Ectodermal cell (in vitro differentiated cells): ENCODE measurements around the gene CAV1.

Experiments used
- H3K27ac ChIP-seq: 2 replicates; pipeline ENCODE4 v1.7.0; 2013; ENCODE audit warnings: mild to moderate bottlenecking, low read depth, low read length; ENCODE audit not compliant: insufficient read depth, poor library complexity, severe bottlenecking
- H3K27me3 ChIP-seq: 2 replicates; pipeline ENCODE4 v1.7.0; 2013; ENCODE audit warnings: mild to moderate bottlenecking, low read length; ENCODE audit not compliant: insufficient read depth, control insufficient read depth, poor library complexity, severe bottlenecking
- H3K36me3 ChIP-seq: one replicate; pipeline ENCODE4 v1.7.0; 2013; ENCODE audit warnings: low read length; ENCODE audit not compliant: control insufficient read depth, insufficient read depth
- H3K4me1 ChIP-seq: one replicate; pipeline ENCODE4 v1.7.0; 2013; ENCODE audit warnings: low read length; ENCODE audit not compliant: control insufficient read depth, insufficient read depth
- H3K4me3 ChIP-seq: 2 replicates; pipeline ENCODE4 v1.7.0; 2013; ENCODE audit warnings: low read depth, low read length, control low read depth; ENCODE audit not compliant: insufficient read depth
- H3K9me3 ChIP-seq: 2 replicates; pipeline ENCODE4 v1.7.0; 2013; ENCODE audit warnings: mild to moderate bottlenecking, low read length, moderate library complexity; ENCODE audit not compliant: control insufficient read depth
- WGBS, 2 experiments: methylation state at CpG; one replicate each; pipeline ENCODE4 v1.1.7; 2013; ENCODE audit warnings: missing lambda C conversion rate in 2 of 2; 5-methylcytosine and 5-hydroxymethylcytosine counted together

Gene CAV1

GRCh38 chr7:116577320-116577871, 52.6 kb downstream of the CAV1 start:
- WGBS, 2 experiments: 72 to 77% methylated on average over 5 to 6 of the region's 6 CpGs
- Histone ChIP-seq H3K36me3 (no peaks in the 10 kb centered on the region), H3K27ac (no peak overlapping the region), H3K4me3 (no peak overlapping the region), H3K27me3 (no peaks in the 10 kb centered on the region), H3K9me3 (no peaks in the 10 kb centered on the region), H3K4me1 (no peaks in the 10 kb centered on the region)

GRCh38 chr7:116578526-116578925, 53.7 kb downstream of the CAV1 start:
- Histone ChIP-seq H3K36me3 (no peaks in the 10 kb centered on the region), H3K27ac (no peak overlapping the region), H3K9me3 (no peaks in the 10 kb centered on the region), H3K4me3 (no peak overlapping the region), H3K27me3 (no peaks in the 10 kb centered on the region), H3K4me1 (no peaks in the 10 kb centered on the region)
- WGBS, 2 experiments: 92 to 95% methylated on average over 3 of the region's 3 CpGs

- H3K4me3 ChIP-seq: no peak overlapping the region
These were observed 54.5 kb downstream of the CAV1 start for GRCh38 chr7:116579322-116579721.

GRCh38 chr7:116579835-116580234, 55.0 kb downstream of the CAV1 start:
- 98% methylated on average over 2 of the region's 2 CpGs for WGBS, 2 experiments
- Histone ChIP-seq H3K4me1 (no peaks in the 10 kb centered on the region), H3K9me3 (no peaks in the 10 kb centered on the region), H3K27ac (no peak overlapping the region), H3K27me3 (no peaks in the 10 kb centered on the region), H3K4me3 (no peak overlapping the region), H3K36me3 (no peaks in the 10 kb centered on the region)

More at GRCh38 chr7:116579322-116579721, 54.5 kb downstream of the CAV1 start:
- Histone ChIP-seq H3K9me3 (no peaks in the 10 kb centered on the region), H3K36me3 (no peaks in the 10 kb centered on the region), H3K4me1 (no peaks in the 10 kb centered on the region), H3K27ac (no peak overlapping the region), H3K27me3 (no peaks in the 10 kb centered on the region)
- 89% methylated on average over 1 of the region's 1 CpG; no CpG with 5 or more reads in 1 of the 2 experiments for WGBS, 2 experiments

GRCh38 chr7:116582164-116582732, 57.4 kb downstream of the CAV1 start:
- no peaks in the 10 kb centered on the region for H3K27me3 ChIP-seq
- WGBS, 2 experiments: 89 to 97% methylated on average over 3 to 4 of the region's 4 CpGs
- H3K27ac ChIP-seq: no peak overlapping the region
- no peak overlapping the region for H3K4me3 ChIP-seq
- H3K9me3 ChIP-seq: no peaks in the 10 kb centered on the region
- H3K36me3 ChIP-seq: no peaks in the 10 kb centered on the region
- no peaks in the 10 kb centered on the region for H3K4me1 ChIP-seq

DNA sequence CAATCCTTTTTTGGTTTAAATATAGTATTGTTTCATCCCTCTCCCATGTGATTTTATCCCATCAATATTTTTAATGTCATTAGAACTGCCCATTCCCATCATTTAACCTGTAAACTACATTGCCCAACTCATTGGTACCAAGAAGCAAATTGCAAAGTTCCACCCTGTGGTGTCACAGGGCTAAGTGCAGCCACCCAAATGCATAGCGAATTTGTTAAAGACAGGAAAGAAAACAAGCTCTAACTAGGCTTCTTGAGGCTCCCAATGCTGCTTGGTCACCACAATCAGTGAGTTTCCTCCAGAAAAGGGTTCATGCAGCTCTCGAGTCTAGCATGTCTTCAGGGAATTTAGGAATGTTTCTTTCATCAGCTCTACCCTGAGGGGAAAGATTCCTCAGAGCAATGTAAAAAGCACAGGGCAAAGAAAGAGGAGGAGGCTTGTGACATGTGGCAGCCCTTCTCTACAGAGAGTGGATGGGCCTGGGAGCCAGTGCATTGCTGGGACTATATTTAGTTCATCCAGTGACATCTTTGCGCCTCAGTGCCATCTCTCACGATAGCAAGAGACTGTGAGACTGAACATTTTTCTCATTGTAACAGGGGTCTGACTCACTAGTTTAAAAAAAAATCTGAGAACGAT, 58.1 kb downstream of the CAV1 start:
- no peaks in the 10 kb centered on the region for H3K36me3 ChIP-seq
- no peak overlapping the region for H3K27ac ChIP-seq
- no peaks in the 10 kb centered on the region for H3K27me3 ChIP-seq
- no peaks in the 10 kb centered on the region for H3K9me3 ChIP-seq
- no peaks in the 10 kb centered on the region for H3K4me1 ChIP-seq
- H3K4me3 ChIP-seq: no peak overlapping the region
- WGBS, 2 experiments: 83 to 86% methylated on average over 5 of the region's 5 CpGs

DNA sequence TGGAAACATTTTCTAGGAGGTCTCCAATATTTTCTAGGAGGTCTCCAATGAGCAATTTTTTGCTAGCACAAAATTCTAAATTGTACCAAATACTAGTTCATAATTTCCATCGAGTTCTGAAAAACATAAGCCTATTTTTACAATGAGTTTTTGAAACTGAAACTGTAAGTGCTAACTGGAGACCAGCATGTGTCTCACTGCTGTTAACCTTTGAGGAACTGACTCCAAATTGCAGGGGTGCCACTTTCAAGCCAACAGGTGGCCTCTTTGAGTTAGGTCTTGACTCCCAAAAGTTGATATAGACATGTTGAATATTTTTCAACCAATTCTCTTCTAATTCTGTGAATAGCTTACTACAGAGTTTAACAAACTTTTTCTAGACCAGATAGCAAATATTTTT, 58.8 kb downstream of the CAV1 start:
- 89 to 93% methylated on average over 1 of the region's 1 CpG for WGBS, 2 experiments
- Histone ChIP-seq H3K36me3 (no peaks in the 10 kb centered on the region), H3K4me3 (no peak overlapping the region), H3K9me3 (no peaks in the 10 kb centered on the region), H3K4me1 (no peaks in the 10 kb centered on the region), H3K27ac (no peak overlapping the region), H3K27me3 (no peaks in the 10 kb centered on the region)

DNA sequence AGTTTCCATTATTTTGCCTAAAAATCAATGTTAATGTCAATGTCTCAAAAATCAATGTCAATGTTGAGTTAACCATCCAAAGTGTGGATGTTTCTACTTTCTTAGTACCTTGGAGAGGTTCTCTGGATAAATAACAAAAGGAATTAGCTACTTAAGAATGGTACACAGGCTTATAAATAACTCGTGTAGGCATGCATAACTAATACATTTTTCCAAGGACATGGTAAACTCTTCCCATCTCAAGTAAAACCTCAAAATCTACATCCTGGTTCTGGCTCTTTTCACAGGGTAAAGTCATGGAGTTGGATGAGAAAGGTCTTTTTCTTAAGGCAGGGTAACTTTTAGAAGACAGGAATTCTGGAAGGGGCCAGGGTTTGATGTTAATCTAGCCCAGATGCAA, 59.9 kb downstream of the CAV1 start:
- Histone ChIP-seq H3K27me3 (no peaks in the 10 kb centered on the region), H3K36me3 (no peaks in the 10 kb centered on the region), H3K27ac (no peak overlapping the region), H3K4me1 (no peaks in the 10 kb centered on the region), H3K4me3 (no peak overlapping the region), H3K9me3 (no peaks in the 10 kb centered on the region)
- 71 to 86% methylated on average over 1 of the region's 1 CpG for WGBS, 2 experiments

DNA sequence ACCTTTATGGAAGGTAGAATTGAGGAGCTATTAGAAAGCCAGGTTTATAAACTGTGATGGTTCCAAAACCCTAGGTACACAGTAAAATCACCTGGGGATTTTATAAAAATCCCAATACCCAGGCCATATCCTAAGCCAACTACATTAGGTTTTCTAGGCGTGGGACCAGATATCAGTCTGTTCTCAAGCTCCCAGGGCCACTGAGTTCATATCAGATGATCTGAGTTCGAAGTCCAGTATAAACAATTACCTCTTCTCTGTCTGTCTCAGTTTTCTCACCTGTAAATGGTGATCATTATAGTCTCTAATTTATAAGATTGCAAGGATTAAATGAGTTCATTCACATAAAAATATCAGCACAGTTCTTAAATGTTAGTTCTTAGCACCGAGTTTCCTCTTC, 60.6 kb downstream of the CAV1 start:
- H3K4me3 ChIP-seq: no peak overlapping the region
- H3K36me3 ChIP-seq: no peaks in the 10 kb centered on the region
- H3K9me3 ChIP-seq: no peaks in the 10 kb centered on the region
- WGBS, 2 experiments: 95 to 96% methylated on average over 3 of the region's 3 CpGs
- H3K27me3 ChIP-seq: no peaks in the 10 kb centered on the region
- no peaks in the 10 kb centered on the region for H3K4me1 ChIP-seq
- H3K27ac ChIP-seq: no peak overlapping the region

- Histone ChIP-seq H3K9me3 (no peaks in the 10 kb centered on the region), H3K36me3 (no peaks in the 10 kb centered on the region), H3K4me1 (no peaks in the 10 kb centered on the region), H3K27ac (no peak overlapping the region), H3K27me3 (no peaks in the 10 kb centered on the region), H3K4me3 (no peak overlapping the region)
- 93 to 98% methylated on average over 5 of the region's 5 CpGs for WGBS, 2 experiments
These were observed 61.1 kb downstream of the CAV1 start for GRCh38 chr7:116585967-116586366.
